PC-3 (cell line): Measurements from ENCODE around the gene PSMB2. TPM values are rescaled to one million over a fixed set of nuclear protein-coding genes. Genes with fewer than 3 reads are reported as not detected.
"Not testable (repeated sequence)": the region's sequence is repeated elsewhere in the genome, so short reads cannot be mapped to it uniquely, and the experiment has no call there.

Experiments used
- ATAC-seq: fragments of 200-7000 bp; cut with Tn5 transposase; 2 replicates; pipeline ENCODE4 v1.9.1; 2020; ENCODE audit warnings: mild to moderate bottlenecking, moderate library complexity
- Bru-seq: library from RNA; stranded (reverse); fragments of 400-500 nt; gene quantifications from one replicate; lab custom pipeline; 2021; lab: Mats Ljungman, UMichigan
- BruChase-seq, 2 experiments: library from RNA; stranded (reverse); fragments of 400-500 nt; gene quantifications; one replicate each; lab custom pipeline; 2021; lab: Mats Ljungman, UMichigan
- BruUV-seq: library from RNA; stranded (reverse); fragments of 400-500 nt; replicated peaks from 2 replicates; lab custom pipeline; 2021; lab: Mats Ljungman, UMichigan
- CTCF ChIA-PET: fragments of 300-600 bp; sonication (Branson Sonifier 250); formaldehyde crosslinking; loops from one replicate; lab custom pipeline; 2022; ENCODE audit warnings: antibody characterized with exemption; lab: Charles Lee
- POLR2A ChIA-PET: fragments of 300-600 bp; sonication (Branson Sonifier 250); formaldehyde crosslinking; loops from one replicate; lab custom pipeline; 2022; ENCODE audit warnings: antibody characterized with exemption; ENCODE audit not compliant: unreplicated experiment; lab: Charles Lee
- DNase-seq: peaks from one replicate; pipeline ENCODE4 v3.0.0-alpha.2; 2015
- H2AFZ ChIP-seq: fragments of 300-600 bp; sonication (generic); 2 replicates; pipeline ENCODE4 v1.6.0; 2016; ENCODE audit warnings: antibody characterized with exemption, low read length
- H3F3A ChIP-seq: fragments of 300-600 bp; sonication (generic); one replicate; pipeline ENCODE4 v1.6.0; 2017; ENCODE audit warnings: antibody characterized with exemption, low read length, control low read depth, mild to moderate bottlenecking; ENCODE audit not compliant: unreplicated experiment
- H3K27ac ChIP-seq: fragments of 300-600 bp; sonication (generic); 2 replicates; pipeline ENCODE4 v1.5.1; 2016; ENCODE audit warnings: mild to moderate bottlenecking, low read length
- H3K27me3 ChIP-seq: fragments of 300-600 bp; sonication (generic); 2 replicates; pipeline ENCODE4 v1.6.1; 2016; ENCODE audit warnings: low read length, mixed read lengths
- H3K36me3 ChIP-seq: fragments of 300-600 bp; sonication (generic); 2 replicates; pipeline ENCODE4 v1.6.1; 2016; ENCODE audit warnings: low read depth, mixed run types, low read length, mixed read lengths
- H3K4me1 ChIP-seq: fragments of 300-600 bp; sonication (generic); 2 replicates; pipeline ENCODE4 v1.5.1; 2016; ENCODE audit warnings: low read length; ENCODE audit not compliant: insufficient read depth
- H3K4me2 ChIP-seq: fragments of 300-600 bp; sonication (generic); 2 replicates; pipeline ENCODE4 v1.6.0; 2016; ENCODE audit warnings: low read length
- H3K4me3 ChIP-seq: fragments of 300-600 bp; sonication (generic); 2 replicates; pipeline ENCODE4 v1.5.1; 2016; ENCODE audit warnings: mild to moderate bottlenecking, low read length, mixed read lengths
- H3K79me2 ChIP-seq: fragments of 300-600 bp; sonication (generic); 2 replicates; pipeline ENCODE4 v1.6.1; 2017; ENCODE audit warnings: low read length, mixed read lengths
- H3K9ac ChIP-seq: fragments of 300-600 bp; sonication (generic); 2 replicates; pipeline ENCODE4 v1.6.0; 2016; ENCODE audit warnings: mild to moderate bottlenecking, low read length
- H3K9me2 ChIP-seq: fragments of 300-600 bp; sonication (generic); replicated peaks from 2 replicates; pipeline ENCODE4 v1.6.1; 2016; ENCODE audit warnings: mixed run types, low read length, mixed read lengths
- H3K9me3 ChIP-seq: fragments of 300-600 bp; sonication (generic); 2 replicates; pipeline ENCODE4 v1.6.1; 2016; ENCODE audit warnings: low read length, mixed read lengths
- H4K20me1 ChIP-seq: fragments of 300-600 bp; sonication (generic); 2 replicates; pipeline ENCODE4 v1.6.1; 2016; ENCODE audit warnings: low read length, mixed read lengths
- EZH2 ChIP-seq: fragments of 300-600 bp; sonication (generic); IDR thresholded peaks from one replicate; pipeline ENCODE4 v1.6.1; 2017; ENCODE audit warnings: antibody characterized with exemption, mild to moderate bottlenecking, low read length; ENCODE audit not compliant: unreplicated experiment
- EZH2phosphoT487 ChIP-seq: fragments of 300-600 bp; sonication (generic); IDR thresholded peaks from 2 replicates; pipeline ENCODE4 v1.6.1; 2018; ENCODE audit warnings: mild to moderate bottlenecking, antibody characterized with exemption, low read length, borderline replicate concordance
- intact Hi-C: fragments of 100-400 bp; cut with micrococcal nuclease; formaldehyde crosslinking; loops from 2 replicates; pipeline ENCODE4 v1.9.0; 2023
- long read RNA-seq: library from polyadenylated mRNA; unstranded; transcript quantifications from one replicate; pipeline ENCODE4 v2.0.0, GENCODE V29; 2021; ENCODE audit not compliant: unreplicated experiment
- total RNA-seq: library from RNA; depleted of rRNA; stranded (reverse); fragments of >200 nt; gene quantifications from 2 replicates; pipeline ENCODE4 v1.2.3, GENCODE V29; 2014; rRNA removed
- TF ChIP-seq, protein P1 (sequence below): fragments of 300-600 bp; sonication (generic); conservative IDR thresholded peaks from 2 replicates; pipeline ENCODE4 v1.5.1; 2017; ENCODE audit warnings: antibody characterized with exemption, low read depth, mild to moderate bottlenecking, low read length

Gene PSMB2
- total RNA-seq (61.2 and 88.7 TPM in 2 replicates), Bru-seq, nascent RNA (percentile 86 among the genes with signal in this experiment), BruChase-seq, experiment 1, labeled RNA remaining after a 6-hour chase (percentile 82 among the genes with signal in this experiment), BruChase-seq, experiment 2, labeled RNA remaining after a 2-hour chase (percentile 73 among the genes with signal in this experiment)
- long read RNA-seq, transcript PSMB2-201 (6 exons, 2,701 nt), result major isoform, 90 of 110 reads
- long read RNA-seq, partial matches to known transcripts, result 4 of 110 reads
- long read RNA-seq, other reads (novel, unspliced or antisense), result 16 of 110 reads

DNA sequence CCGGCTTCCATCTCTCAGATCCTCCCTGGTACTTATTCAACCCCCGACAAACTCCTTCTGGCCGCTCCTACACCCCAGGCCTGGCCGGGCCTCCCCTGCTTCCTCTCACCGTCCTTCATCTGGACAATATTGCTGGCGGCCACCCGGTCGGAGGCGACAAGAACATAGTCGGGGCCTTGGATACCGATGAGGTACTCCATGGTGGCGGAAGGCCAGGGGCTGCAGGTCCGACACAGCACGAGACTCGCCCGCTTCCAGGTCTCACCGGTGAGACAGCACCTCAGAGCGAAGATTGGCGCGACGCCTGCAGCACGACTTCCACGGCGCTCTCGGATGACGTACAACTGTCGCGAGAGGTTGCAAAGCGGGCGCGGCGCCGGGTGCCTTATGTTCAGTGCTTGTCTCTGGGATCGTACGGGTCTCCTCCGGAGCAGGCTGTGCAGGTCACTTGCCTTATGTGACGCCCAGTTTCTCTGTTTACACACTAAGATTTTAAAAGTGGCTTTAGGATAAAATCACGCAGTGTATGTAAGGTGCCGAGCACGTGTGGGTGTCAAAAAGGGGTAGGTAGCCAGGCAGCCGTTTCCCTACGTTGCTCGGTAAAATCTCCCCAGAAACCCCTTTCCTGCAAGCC lies at the start of gene PSMB2:
PSMB2 (minus strand) TSS at position 294 of the 634 bp plus-strand sequence; CDS start at position 200, 94 bp downstream.
- ATAC-seq (peak; percentile 86), DNase-seq (peak; percentile 98)
- Histone ChIP-seq H3K79me2 (peaks cover 49% of the 10 kb centered on the region), H3K36me3 (peaks cover 4% of the 10 kb centered on the region; the same call in 1 of the 2 replicates), H3K27ac (peak within 1 kb of the TSS; percentile 79), H3F3A (no peaks in the 10 kb centered on the region), H3K27me3 (no peaks in the 10 kb centered on the region), H3K9me3 (no peaks in the 10 kb centered on the region), H2AFZ (peak within 1 kb of the TSS; percentile 74), H3K4me1 (peaks cover 22% of the 10 kb centered on the region), H4K20me1 (peaks cover 25% of the 10 kb centered on the region), H3K9ac (peak within 1 kb of the TSS; percentile 96), H3K4me2 (peak within 1 kb of the TSS; percentile 79), H3K4me3 (peak within 1 kb of the TSS; percentile 95), H3K9me2 (no peaks in the 10 kb centered on the region)
- ChIA-PET CTCF (interaction anchor here (0.6 kb wide), 1 partner anchor 74 kb away, joined by 7 read pairs; no protein-coding TSS in a partner anchor), POLR2A (no interaction called here)
- intact Hi-C loops, result loop anchor here (5.0 kb wide), 2 partner anchors 76 to 131 kb away; partner anchors contain the start of gene C1orf216
- no TSS peak for BruUV-seq
- no peak for TF ChIP-seq EZH2

DNA sequence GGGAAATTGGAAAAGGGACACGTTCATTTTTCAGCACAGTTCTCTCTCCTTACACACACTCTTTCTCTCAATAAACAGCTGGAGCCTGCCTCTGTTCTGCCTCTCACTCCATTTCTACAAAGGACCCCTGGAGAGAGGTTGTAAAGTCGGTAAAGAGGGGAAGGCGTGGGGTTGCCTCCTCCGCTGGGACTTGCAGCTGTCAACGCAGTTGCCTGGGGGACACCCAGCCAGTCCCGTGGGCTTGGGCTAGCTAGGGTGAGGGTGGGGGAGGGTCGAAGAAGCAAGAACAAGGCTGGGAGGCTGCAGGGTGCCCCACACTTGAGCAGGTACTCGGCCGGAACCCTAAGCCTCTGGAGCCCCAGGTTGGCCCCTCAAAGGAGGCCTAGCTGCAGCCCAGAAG lies 49.8 kb upstream of the PSMB2 start:
- no peaks in the 10 kb centered on the region for H3F3A ChIP-seq
- H3K4me2 ChIP-seq, result no peak overlapping the region
- H3K79me2 ChIP-seq, result no peaks in the 10 kb centered on the region
- no peak overlapping the region for H3K27ac ChIP-seq
- H4K20me1 ChIP-seq, result no peaks in the 10 kb centered on the region
- H3K4me3 ChIP-seq, result no peak overlapping the region
- DNase-seq (no peak), ATAC-seq (no peak)
- no peak for TF ChIP-seq EZH2
- TF ChIP-seq, protein P1, sequence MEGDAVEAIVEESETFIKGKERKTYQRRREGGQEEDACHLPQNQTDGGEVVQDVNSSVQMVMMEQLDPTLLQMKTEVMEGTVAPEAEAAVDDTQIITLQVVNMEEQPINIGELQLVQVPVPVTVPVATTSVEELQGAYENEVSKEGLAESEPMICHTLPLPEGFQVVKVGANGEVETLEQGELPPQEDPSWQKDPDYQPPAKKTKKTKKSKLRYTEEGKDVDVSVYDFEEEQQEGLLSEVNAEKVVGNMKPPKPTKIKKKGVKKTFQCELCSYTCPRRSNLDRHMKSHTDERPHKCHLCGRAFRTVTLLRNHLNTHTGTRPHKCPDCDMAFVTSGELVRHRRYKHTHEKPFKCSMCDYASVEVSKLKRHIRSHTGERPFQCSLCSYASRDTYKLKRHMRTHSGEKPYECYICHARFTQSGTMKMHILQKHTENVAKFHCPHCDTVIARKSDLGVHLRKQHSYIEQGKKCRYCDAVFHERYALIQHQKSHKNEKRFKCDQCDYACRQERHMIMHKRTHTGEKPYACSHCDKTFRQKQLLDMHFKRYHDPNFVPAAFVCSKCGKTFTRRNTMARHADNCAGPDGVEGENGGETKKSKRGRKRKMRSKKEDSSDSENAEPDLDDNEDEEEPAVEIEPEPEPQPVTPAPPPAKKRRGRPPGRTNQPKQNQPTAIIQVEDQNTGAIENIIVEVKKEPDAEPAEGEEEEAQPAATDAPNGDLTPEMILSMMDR, result no peak
- TF ChIP-seq EZH2phosphoT487, result no peak
- CTCF ChIA-PET, result no interaction called here
- no peak overlapping the region for H3K9ac ChIP-seq
- H3K9me2 ChIP-seq, result no peaks in the 10 kb centered on the region
- no peaks in the 10 kb centered on the region for H3K36me3 ChIP-seq
- no TSS peak for BruUV-seq
- intact Hi-C loops, result no loop called here
- H2AFZ ChIP-seq, result no peak overlapping the region
- POLR2A ChIA-PET, result interaction anchor here (0.5 kb wide), 1 partner anchor 12 kb away, joined by 4 read pairs; no protein-coding TSS in a partner anchor
- H3K9me3 ChIP-seq, result no peaks in the 10 kb centered on the region
- peaks cover 38% of the 10 kb centered on the region for H3K27me3 ChIP-seq
- H3K4me1 ChIP-seq, result no peaks in the 10 kb centered on the region

DNA sequence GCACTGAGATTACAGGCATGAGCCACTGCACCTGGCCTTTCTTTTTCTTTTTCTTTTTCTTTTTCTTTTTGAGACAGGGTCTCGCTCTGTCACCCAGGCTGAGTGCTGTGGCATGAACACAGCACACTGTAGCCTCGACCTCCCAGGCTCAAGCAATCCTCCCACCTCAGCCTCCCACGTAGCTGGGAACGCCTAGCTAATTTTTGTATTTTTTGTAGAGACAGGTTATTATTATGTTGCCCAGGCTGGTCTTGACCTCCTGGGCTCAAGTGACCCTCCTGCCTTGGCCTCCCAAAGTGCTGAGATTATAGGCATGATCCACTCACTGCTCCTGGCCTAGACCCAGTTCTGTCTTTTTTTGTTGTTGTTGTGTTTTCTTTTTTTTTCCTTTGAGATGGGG lies 48.8 kb upstream of the PSMB2 start:
- H3K9me2 ChIP-seq, POLR2A ChIA-PET, ATAC-seq, DNase-seq, H3K79me2 ChIP-seq, H3F3A ChIP-seq, H2AFZ ChIP-seq, H3K4me3 ChIP-seq, H3K4me1 ChIP-seq, CTCF ChIA-PET, H3K36me3 ChIP-seq, intact Hi-C loops, H4K20me1 ChIP-seq, H3K9me3 ChIP-seq, H3K9ac ChIP-seq, BruUV-seq, H3K27ac ChIP-seq, H3K4me2 ChIP-seq: not testable (repeated sequence)
- H3K27me3 ChIP-seq, result peaks cover 33% of the 10 kb centered on the region
